ENCODE results near the gene RGS6. TPM values are rescaled to one million over a fixed set of nuclear protein-coding genes. Genes with fewer than 3 reads are reported as not detected.

Gene RGS6
- total RNA-seq, 2 experiments from 2014 or later, result not detected

DNA sequence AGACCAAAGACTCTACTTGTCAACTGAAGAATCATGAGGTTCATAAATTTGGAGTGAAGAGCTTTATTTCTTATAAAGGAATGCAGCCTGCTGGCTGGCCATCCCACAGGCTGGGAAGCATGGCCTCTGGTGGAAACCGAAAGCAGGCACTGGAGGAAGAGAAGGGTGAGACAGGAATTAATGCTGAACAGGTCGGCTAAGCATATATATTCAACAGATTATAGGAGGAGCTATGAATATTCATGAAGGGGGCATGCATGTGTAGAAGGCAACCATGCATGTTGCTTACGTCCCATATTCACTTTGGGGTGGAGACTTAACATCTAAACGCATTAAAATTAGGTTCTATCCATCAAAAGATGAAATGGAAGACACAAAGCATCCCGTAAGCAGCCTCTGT, 20.6 kb upstream of the RGS6 start:
- intact Hi-C loops (cut with DNase I, micrococcal nuclease), result no loop called here
- ChIA-PET CTCF (no interaction called here), POLR2A (no interaction called here)
- Mint-ChIP-seq H3K27ac (no peak overlapping the region), H3K9me3 (no peaks in the 10 kb centered on the region), H3K36me3 (ENCODE audit: low read depth) (no peaks in the 10 kb centered on the region), H3K4me1 (ENCODE audit: low read depth) (no peaks in the 10 kb centered on the region), H3K27me3 (peaks cover 67% of the 10 kb centered on the region), H3K4me3 (no peak overlapping the region)
- DNase-seq (no peak), ATAC-seq (ENCODE audit: poor library complexity) (no peak)
- Histone ChIP-seq H3K4me3 (ENCODE audit: low read length) (no peak overlapping the region), H3K27me3 (ENCODE audit: control insufficient read depth in 1 of 2, insufficient read depth in 2 of 2, low read length in 2 of 2) (peaks cover under 1 to 3% of the 10 kb centered on the region in 2 experiments), H3K9me3 (ENCODE audit: control insufficient read depth in 1 of 2, insufficient read depth in 1 of 2, low read length in 2 of 2) (peaks cover 0 to 4% of the 10 kb centered on the region in 2 experiments), H3K36me3 (ENCODE audit: insufficient read depth, low read length) (no peaks in the 10 kb centered on the region), H3K27ac (ENCODE audit: low read depth in 1 of 2, low read length in 2 of 2) (no peak overlapping the region), H3K4me1 (ENCODE audit: insufficient read depth, low read length) (no peaks in the 10 kb centered on the region)
- TF ChIP-seq, protein P1, sequence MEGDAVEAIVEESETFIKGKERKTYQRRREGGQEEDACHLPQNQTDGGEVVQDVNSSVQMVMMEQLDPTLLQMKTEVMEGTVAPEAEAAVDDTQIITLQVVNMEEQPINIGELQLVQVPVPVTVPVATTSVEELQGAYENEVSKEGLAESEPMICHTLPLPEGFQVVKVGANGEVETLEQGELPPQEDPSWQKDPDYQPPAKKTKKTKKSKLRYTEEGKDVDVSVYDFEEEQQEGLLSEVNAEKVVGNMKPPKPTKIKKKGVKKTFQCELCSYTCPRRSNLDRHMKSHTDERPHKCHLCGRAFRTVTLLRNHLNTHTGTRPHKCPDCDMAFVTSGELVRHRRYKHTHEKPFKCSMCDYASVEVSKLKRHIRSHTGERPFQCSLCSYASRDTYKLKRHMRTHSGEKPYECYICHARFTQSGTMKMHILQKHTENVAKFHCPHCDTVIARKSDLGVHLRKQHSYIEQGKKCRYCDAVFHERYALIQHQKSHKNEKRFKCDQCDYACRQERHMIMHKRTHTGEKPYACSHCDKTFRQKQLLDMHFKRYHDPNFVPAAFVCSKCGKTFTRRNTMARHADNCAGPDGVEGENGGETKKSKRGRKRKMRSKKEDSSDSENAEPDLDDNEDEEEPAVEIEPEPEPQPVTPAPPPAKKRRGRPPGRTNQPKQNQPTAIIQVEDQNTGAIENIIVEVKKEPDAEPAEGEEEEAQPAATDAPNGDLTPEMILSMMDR (IDR thresholded peaks at IDR 0.05), result no peak

DNA sequence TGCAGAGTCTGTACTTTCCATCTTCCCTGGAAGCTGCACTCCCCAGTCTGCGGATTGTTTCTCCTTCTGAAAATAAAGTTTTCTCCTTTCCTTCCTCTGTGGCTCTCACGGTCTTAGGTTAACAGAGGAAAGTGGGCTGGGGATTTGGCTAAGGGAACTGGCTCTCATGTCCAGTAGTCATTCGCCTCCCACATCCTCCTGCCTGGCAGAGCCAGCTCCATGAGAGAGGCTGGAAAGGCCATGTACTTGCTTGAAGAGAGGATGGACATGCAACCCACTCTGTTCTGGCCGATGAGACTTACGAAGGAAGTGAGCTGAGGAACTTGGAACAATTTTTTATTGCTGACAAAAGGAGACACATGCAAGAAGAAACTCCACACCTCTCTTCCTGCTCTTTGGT, 18.9 kb upstream of the RGS6 start:
- H3K4me1 ChIP-seq (ENCODE audit: insufficient read depth, low read length), result no peaks in the 10 kb centered on the region
- ChIA-PET POLR2A (no interaction called here), CTCF (no interaction called here)
- H3K36me3 Mint-ChIP-seq (ENCODE audit: low read depth), result no peaks in the 10 kb centered on the region
- ATAC-seq (ENCODE audit: poor library complexity) (no peak), DNase-seq (no peak)
- no peaks in the 10 kb centered on the region for H3K4me1 Mint-ChIP-seq (ENCODE audit: low read depth)
- H3K4me3 Mint-ChIP-seq, result no peak overlapping the region
- H3K4me3 ChIP-seq (ENCODE audit: low read length), result no peak overlapping the region
- intact Hi-C loops (cut with DNase I, micrococcal nuclease), result no loop called here
- TF ChIP-seq, protein P1 (IDR thresholded peaks at IDR 0.05), result no peak
- H3K27me3 Mint-ChIP-seq, result peaks cover 65% of the 10 kb centered on the region
- no peaks in the 10 kb centered on the region for H3K27me3 ChIP-seq (ENCODE audit: control insufficient read depth in 1 of 2, insufficient read depth in 2 of 2, low read length in 2 of 2)
- no peaks in the 10 kb centered on the region for H3K9me3 Mint-ChIP-seq
- no peak overlapping the region for H3K27ac ChIP-seq (ENCODE audit: low read depth in 1 of 2, low read length in 2 of 2)
- H3K36me3 ChIP-seq (ENCODE audit: insufficient read depth, low read length), result no peaks in the 10 kb centered on the region
- H3K9me3 ChIP-seq (ENCODE audit: control insufficient read depth in 1 of 2, insufficient read depth in 1 of 2, low read length in 2 of 2), result no peaks in the 10 kb centered on the region
- H3K27ac Mint-ChIP-seq, result no peak overlapping the region

DNA sequence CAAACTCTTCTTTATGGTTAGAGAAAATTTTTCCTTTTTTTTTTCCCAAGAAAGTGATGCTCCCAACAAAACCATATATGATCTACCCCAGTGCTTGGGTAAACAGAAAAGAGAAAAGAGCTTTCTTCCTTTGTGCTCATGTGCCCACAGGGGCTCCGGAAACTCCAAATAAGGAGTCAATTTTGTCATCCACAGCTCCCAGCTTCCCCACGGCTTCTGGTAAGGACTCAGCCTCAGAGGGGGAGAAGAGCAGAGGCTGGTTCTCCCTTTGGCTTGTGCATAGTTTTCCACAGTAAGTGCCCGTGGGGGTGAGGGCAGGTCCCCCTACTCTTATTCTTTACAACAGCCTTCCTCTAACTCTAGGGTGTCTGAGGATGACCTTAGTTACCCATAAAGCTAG, 13.3 kb upstream of the RGS6 start:
- ChIA-PET POLR2A (no interaction called here), CTCF (no interaction called here)
- Histone ChIP-seq H3K27ac (ENCODE audit: low read depth in 1 of 2, low read length in 2 of 2) (no peak overlapping the region), H3K36me3 (ENCODE audit: insufficient read depth, low read length) (no peaks in the 10 kb centered on the region), H3K4me1 (ENCODE audit: insufficient read depth, low read length) (no peaks in the 10 kb centered on the region), H3K9me3 (ENCODE audit: control insufficient read depth in 1 of 2, insufficient read depth in 1 of 2, low read length in 2 of 2) (no peaks in the 10 kb centered on the region), H3K4me3 (ENCODE audit: low read length) (no peak overlapping the region), H3K27me3 (ENCODE audit: control insufficient read depth in 1 of 2, insufficient read depth in 2 of 2, low read length in 2 of 2) (no peaks in the 10 kb centered on the region)
- Mint-ChIP-seq H3K4me1 (ENCODE audit: low read depth) (no peaks in the 10 kb centered on the region), H3K36me3 (ENCODE audit: low read depth) (no peaks in the 10 kb centered on the region), H3K9me3 (no peaks in the 10 kb centered on the region), H3K27me3 (peaks cover 54% of the 10 kb centered on the region), H3K27ac (no peak overlapping the region), H3K4me3 (no peak overlapping the region)
- no peak for ATAC-seq (ENCODE audit: poor library complexity)
- TF ChIP-seq, protein P1 (IDR thresholded peaks at IDR 0.05), result no peak
- intact Hi-C loops (cut with DNase I, micrococcal nuclease), result no loop called here
- DNase-seq, result no peak

Measured in CD4-positive, alpha-beta T cell (primary cell).